ENCODE results near the gene MOB3C. TPM values are rescaled to one million over a fixed set of nuclear protein-coding genes. Genes with fewer than 3 reads are reported as not detected.
"Not testable (repeated sequence)": the region's sequence is repeated elsewhere in the genome, so short reads cannot be mapped to it uniquely, and the experiment has no call there.

MOB3C gene
- total and polyA plus RNA-seq, 7 experiments from 2014 or later: 9.3 to 25.8 (median 21.7) TPM

DNA sequence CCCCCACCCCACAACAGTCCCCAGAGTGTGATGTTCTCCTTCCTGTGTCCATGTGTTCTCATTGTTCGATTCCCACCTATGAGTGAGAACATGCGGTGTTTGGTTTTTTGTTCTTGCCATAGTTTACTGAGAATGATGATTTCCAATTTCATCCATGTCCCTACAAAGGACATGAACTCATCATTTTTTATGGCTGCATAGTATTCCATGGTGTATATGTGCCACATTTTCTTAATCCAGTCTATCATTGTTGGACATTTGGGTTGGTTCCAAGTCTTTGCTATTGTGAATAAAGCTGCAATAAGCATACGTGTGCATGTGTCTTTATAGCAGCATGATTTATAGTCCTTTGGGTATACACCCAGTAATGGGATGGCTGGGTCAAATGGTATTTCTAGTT is 34.5 kb upstream of the MOB3C start:
- H3K4me3 Mint-ChIP-seq; DNase-seq; ATAC-seq; CTCF ChIA-PET; intact Hi-C loops (cut with micrococcal nuclease); H3K9me3 ChIP-seq (ENCODE audit: control insufficient read depth in 2 of 3, low read length in 3 of 3); H3K27me3 Mint-ChIP-seq; H3K4me3 ChIP-seq (ENCODE audit: low read length); POLR2A ChIA-PET; H3K27ac Mint-ChIP-seq; H3K27ac ChIP-seq (ENCODE audit: low read depth, low read length); H3K4me1 Mint-ChIP-seq; H3K9me3 Mint-ChIP-seq; H3K27me3 ChIP-seq (ENCODE audit: control insufficient read depth in 2 of 2, insufficient read depth in 2 of 2, low read length in 2 of 2); H3K4me1 ChIP-seq (ENCODE audit: control insufficient read depth in 2 of 2, insufficient read depth in 2 of 2, low read length in 2 of 2): not testable (repeated sequence)
- H3K36me3 ChIP-seq (ENCODE audit: control insufficient read depth in 2 of 3, insufficient read depth in 3 of 3, low read length in 3 of 3): peaks cover 4 to 52% (median 14%) of the 10 kb centered on the region in 3 experiments
- peaks cover 25 to 75% (median 69%) of the 10 kb centered on the region in 5 donors for H3K36me3 Mint-ChIP-seq

DNA sequence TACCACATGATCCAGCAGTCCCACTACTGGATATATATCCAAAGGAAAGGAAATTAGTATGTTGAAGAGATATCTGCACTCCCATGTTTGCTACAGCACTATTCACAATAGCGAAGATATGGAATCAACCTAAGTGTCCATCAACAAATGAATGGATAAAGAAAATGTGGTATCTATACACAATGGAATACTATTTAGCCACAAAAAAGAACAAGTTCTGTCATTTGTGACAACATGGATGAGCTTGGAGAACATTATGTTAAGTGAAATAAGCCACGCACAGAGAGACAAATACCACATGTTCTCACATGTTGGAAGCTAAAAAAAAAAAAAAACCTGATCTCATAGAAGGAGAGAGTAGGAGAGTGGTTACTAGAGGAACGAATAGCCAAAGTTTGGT is 33.9 kb upstream of the MOB3C start:
- H3K4me1 Mint-ChIP-seq: peaks cover 0 to 9% (median 0%) of the 10 kb centered on the region in 7 donors
- Histone ChIP-seq H3K4me1 (ENCODE audit: control insufficient read depth in 2 of 2, insufficient read depth in 2 of 2, low read length in 2 of 2) (no peaks in the 10 kb centered on the region), H3K27ac (ENCODE audit: low read depth, low read length) (no peak overlapping the region), H3K4me3 (ENCODE audit: low read length) (no peak overlapping the region), H3K9me3 (ENCODE audit: control insufficient read depth in 2 of 3, low read length in 3 of 3) (no peaks in the 10 kb centered on the region), H3K27me3 (ENCODE audit: control insufficient read depth in 2 of 2, insufficient read depth in 2 of 2, low read length in 2 of 2) (no peaks in the 10 kb centered on the region), H3K36me3 (ENCODE audit: control insufficient read depth in 2 of 3, insufficient read depth in 3 of 3, low read length in 3 of 3) (peaks cover 4 to 45% (median 12%) of the 10 kb centered on the region in 3 experiments)
- no peak overlapping the region for H3K4me3 Mint-ChIP-seq
- peaks cover 0 to 10% (median 3%) of the 10 kb centered on the region in 11 donors for H3K9me3 Mint-ChIP-seq
- ATAC-seq: no peak
- H3K27ac Mint-ChIP-seq: no peak overlapping the region
- intact Hi-C loops (cut with micrococcal nuclease): no loop called here
- CTCF ChIA-PET: no interaction called here
- H3K36me3 Mint-ChIP-seq: peaks cover 18 to 69% (median 62%) of the 10 kb centered on the region in 5 donors
- POLR2A ChIA-PET: no interaction called here
- DNase-seq: no peak
- no peaks in the 10 kb centered on the region for H3K27me3 Mint-ChIP-seq

GRCh38 chr1:46649764-46650163 is 33.2 kb upstream of the MOB3C start:
- ChIA-PET POLR2A (interaction anchor here (0.7 kb wide), 1 partner anchor 34 kb away, joined by 3 read pairs; the partner anchor contains the start of gene MOB3C), CTCF (no interaction called here)
- peaks cover 4 to 38% (median 7%) of the 10 kb centered on the region in 3 experiments for H3K36me3 ChIP-seq (ENCODE audit: control insufficient read depth in 2 of 3, insufficient read depth in 3 of 3, low read length in 3 of 3)

DNA sequence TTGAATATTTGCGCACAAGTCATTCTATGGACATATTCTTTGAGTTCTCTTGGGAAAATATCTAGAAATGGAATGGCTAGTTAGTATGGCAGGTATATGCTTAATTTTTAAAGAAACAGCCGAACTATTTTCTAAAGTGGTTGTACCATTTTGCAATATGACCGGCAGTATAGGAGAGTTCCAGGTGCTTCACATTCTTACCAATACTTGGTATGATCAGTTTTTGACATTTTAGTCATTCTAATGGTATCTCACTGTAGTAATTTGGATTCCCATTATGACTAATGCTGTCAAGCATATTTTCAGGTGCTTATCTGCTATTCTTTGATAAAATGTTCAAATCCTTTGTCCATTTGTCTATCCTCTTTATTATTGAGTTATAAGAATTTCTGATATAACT is 31.0 kb upstream of the MOB3C start:
- Mint-ChIP-seq H3K27me3 (no peaks in the 10 kb centered on the region), H3K27ac (no peak overlapping the region), H3K9me3 (peaks cover 0 to 5% (median 3%) of the 10 kb centered on the region in 11 donors), H3K36me3 (peaks cover 18 to 45% (median 41%) of the 10 kb centered on the region in 5 donors), H3K4me1 (no peaks in the 10 kb centered on the region), H3K4me3 (no peak overlapping the region)
- ATAC-seq: no peak
- intact Hi-C loops (cut with micrococcal nuclease): no loop called here
- DNase-seq: no peak
- CTCF ChIA-PET: no interaction called here
- H3K4me1 ChIP-seq (ENCODE audit: control insufficient read depth in 2 of 2, insufficient read depth in 2 of 2, low read length in 2 of 2): no peaks in the 10 kb centered on the region
- no peak overlapping the region for H3K4me3 ChIP-seq (ENCODE audit: low read length)
- H3K27me3 ChIP-seq (ENCODE audit: control insufficient read depth in 2 of 2, insufficient read depth in 2 of 2, low read length in 2 of 2): no peaks in the 10 kb centered on the region
- POLR2A ChIA-PET: no interaction called here
- peaks cover 0 to 35% (median under 1%) of the 10 kb centered on the region in 3 experiments for H3K36me3 ChIP-seq (ENCODE audit: control insufficient read depth in 2 of 3, insufficient read depth in 3 of 3, low read length in 3 of 3)
- H3K27ac ChIP-seq (ENCODE audit: low read depth, low read length): no peak overlapping the region
- H3K9me3 ChIP-seq (ENCODE audit: control insufficient read depth in 2 of 3, low read length in 3 of 3): no peaks in the 10 kb centered on the region

More at GRCh38 chr1:46649764-46650163, 33.2 kb upstream of the MOB3C start:
- H3K27me3 ChIP-seq (ENCODE audit: control insufficient read depth in 2 of 2, insufficient read depth in 2 of 2, low read length in 2 of 2): no peaks in the 10 kb centered on the region
- Mint-ChIP-seq H3K36me3 (peaks cover 19 to 61% (median 55%) of the 10 kb centered on the region in 5 donors), H3K27ac (no peak overlapping the region), H3K9me3 (peaks cover 0 to 6% (median 3%) of the 10 kb centered on the region in 11 donors), H3K4me1 (peaks cover 0 to 9% (median 0%) of the 10 kb centered on the region in 7 donors), H3K27me3 (no peaks in the 10 kb centered on the region), H3K4me3 (no peak overlapping the region)
- H3K9me3 ChIP-seq (ENCODE audit: control insufficient read depth in 2 of 3, low read length in 3 of 3): no peaks in the 10 kb centered on the region
- no peak for ATAC-seq
- no peak overlapping the region for H3K27ac ChIP-seq (ENCODE audit: low read depth, low read length)
- DNase-seq: no peak
- no peaks in the 10 kb centered on the region for H3K4me1 ChIP-seq (ENCODE audit: control insufficient read depth in 2 of 2, insufficient read depth in 2 of 2, low read length in 2 of 2)
- intact Hi-C loops (cut with micrococcal nuclease): no loop called here
- no peak overlapping the region for H3K4me3 ChIP-seq (ENCODE audit: low read length)

GRCh38 chr1:46646844-46647243 is 30.2 kb upstream of the MOB3C start:
- ATAC-seq (no peak), DNase-seq (no peak)
- H3K9me3 ChIP-seq (ENCODE audit: control insufficient read depth in 2 of 3, low read length in 3 of 3): no peaks in the 10 kb centered on the region
- Mint-ChIP-seq H3K4me3 (no peak overlapping the region), H3K9me3 (peaks cover 0 to 4% (median 3%) of the 10 kb centered on the region in 11 donors), H3K36me3 (peaks cover 22 to 45% (median 34%) of the 10 kb centered on the region in 5 donors), H3K27ac (no peak overlapping the region), H3K4me1 (no peaks in the 10 kb centered on the region), H3K27me3 (no peaks in the 10 kb centered on the region)
- H3K4me3 ChIP-seq (ENCODE audit: low read length): no peak overlapping the region
- intact Hi-C loops (cut with micrococcal nuclease): no loop called here
- CTCF ChIA-PET: interaction anchor here (0.6 kb wide), 1 partner anchor 11 kb away, joined by 5 read pairs; no protein-coding TSS in a partner anchor
- H3K27me3 ChIP-seq (ENCODE audit: control insufficient read depth in 2 of 2, insufficient read depth in 2 of 2, low read length in 2 of 2): no peaks in the 10 kb centered on the region
- no peaks in the 10 kb centered on the region for H3K4me1 ChIP-seq (ENCODE audit: control insufficient read depth in 2 of 2, insufficient read depth in 2 of 2, low read length in 2 of 2)
- peaks cover 0 to 38% (median 0%) of the 10 kb centered on the region in 3 experiments for H3K36me3 ChIP-seq (ENCODE audit: control insufficient read depth in 2 of 3, insufficient read depth in 3 of 3, low read length in 3 of 3)
- POLR2A ChIA-PET: no interaction called here
- H3K27ac ChIP-seq (ENCODE audit: low read depth, low read length): no peak overlapping the region

DNA sequence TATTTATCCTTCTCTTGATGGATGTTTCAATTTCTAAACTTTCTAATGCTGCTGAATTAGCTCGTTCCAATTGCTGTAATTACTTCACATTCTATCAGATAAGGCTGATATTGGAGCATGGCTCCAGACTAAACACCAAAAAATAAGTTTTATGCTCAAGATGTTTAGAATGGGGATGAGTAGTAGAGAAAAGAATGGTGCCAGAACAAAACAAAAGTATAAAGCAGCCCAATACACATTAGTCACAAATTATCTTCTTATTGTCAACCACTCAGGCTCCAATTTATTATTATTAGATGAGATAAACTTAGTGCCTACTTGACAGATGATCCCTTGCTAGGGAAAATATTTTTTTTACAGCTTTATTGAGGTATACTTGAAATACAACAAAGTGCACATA is 29.7 kb upstream of the MOB3C start:
- no peak overlapping the region for H3K4me3 ChIP-seq (ENCODE audit: low read length)
- Mint-ChIP-seq H3K4me1 (no peaks in the 10 kb centered on the region), H3K27me3 (no peaks in the 10 kb centered on the region), H3K27ac (no peak overlapping the region), H3K4me3 (no peak overlapping the region), H3K36me3 (peaks cover 22 to 44% (median 37%) of the 10 kb centered on the region in 5 donors), H3K9me3 (peaks cover 0 to 4% (median 3%) of the 10 kb centered on the region in 11 donors)
- ATAC-seq (no peak), DNase-seq (no peak)
- ChIA-PET CTCF (no interaction called here), POLR2A (no interaction called here)
- H3K9me3 ChIP-seq (ENCODE audit: control insufficient read depth in 2 of 3, low read length in 3 of 3): no peaks in the 10 kb centered on the region
- H3K4me1 ChIP-seq (ENCODE audit: control insufficient read depth in 2 of 2, insufficient read depth in 2 of 2, low read length in 2 of 2): no peaks in the 10 kb centered on the region
- H3K36me3 ChIP-seq (ENCODE audit: control insufficient read depth in 2 of 3, insufficient read depth in 3 of 3, low read length in 3 of 3): peaks cover 0 to 39% (median 0%) of the 10 kb centered on the region in 3 experiments
- H3K27ac ChIP-seq (ENCODE audit: low read depth, low read length): no peak overlapping the region
- no peaks in the 10 kb centered on the region for H3K27me3 ChIP-seq (ENCODE audit: control insufficient read depth in 2 of 2, insufficient read depth in 2 of 2, low read length in 2 of 2)
- intact Hi-C loops (cut with micrococcal nuclease): no loop called here

- intact Hi-C loops (cut with micrococcal nuclease): no loop called here
These were observed 29.2 kb upstream of the MOB3C start for GRCh38 chr1:46645815-46646214.

More at GRCh38 chr1:46645815-46646214, 29.2 kb upstream of the MOB3C start:
- Histone ChIP-seq H3K27ac (ENCODE audit: low read depth, low read length) (no peak overlapping the region), H3K9me3 (ENCODE audit: control insufficient read depth in 2 of 3, low read length in 3 of 3) (no peaks in the 10 kb centered on the region), H3K4me3 (ENCODE audit: low read length) (no peak overlapping the region), H3K36me3 (ENCODE audit: control insufficient read depth in 2 of 3, insufficient read depth in 3 of 3, low read length in 3 of 3) (peaks cover 0 to 39% (median 0%) of the 10 kb centered on the region in 3 experiments), H3K27me3 (ENCODE audit: control insufficient read depth in 2 of 2, insufficient read depth in 2 of 2, low read length in 2 of 2) (no peaks in the 10 kb centered on the region), H3K4me1 (ENCODE audit: control insufficient read depth in 2 of 2, insufficient read depth in 2 of 2, low read length in 2 of 2) (no peaks in the 10 kb centered on the region)
- DNase-seq (no peak), ATAC-seq (no peak)
- Mint-ChIP-seq H3K27me3 (no peaks in the 10 kb centered on the region), H3K36me3 (peaks cover 22 to 45% (median 37%) of the 10 kb centered on the region in 5 donors), H3K27ac (no peak overlapping the region), H3K9me3 (peaks cover 0 to 4% (median 3%) of the 10 kb centered on the region in 11 donors), H3K4me3 (no peak overlapping the region), H3K4me1 (no peaks in the 10 kb centered on the region)
- CTCF ChIA-PET: interaction anchor here (0.9 kb wide), 1 partner anchor 21 kb away, joined by 3 read pairs; no protein-coding TSS in a partner anchor
- POLR2A ChIA-PET: no interaction called here

Measured in naive thymus-derived CD4-positive, alpha-beta T cell (primary cell).